ENCODE data around the gene SORCS2. TPM values are rescaled to one million over a fixed set of nuclear protein-coding genes. Genes with fewer than 3 reads are reported as not detected.

Gene SORCS2
- total RNA-seq, 2 donors from 2014 or later = 0.54 to 0.74 TPM

DNA sequence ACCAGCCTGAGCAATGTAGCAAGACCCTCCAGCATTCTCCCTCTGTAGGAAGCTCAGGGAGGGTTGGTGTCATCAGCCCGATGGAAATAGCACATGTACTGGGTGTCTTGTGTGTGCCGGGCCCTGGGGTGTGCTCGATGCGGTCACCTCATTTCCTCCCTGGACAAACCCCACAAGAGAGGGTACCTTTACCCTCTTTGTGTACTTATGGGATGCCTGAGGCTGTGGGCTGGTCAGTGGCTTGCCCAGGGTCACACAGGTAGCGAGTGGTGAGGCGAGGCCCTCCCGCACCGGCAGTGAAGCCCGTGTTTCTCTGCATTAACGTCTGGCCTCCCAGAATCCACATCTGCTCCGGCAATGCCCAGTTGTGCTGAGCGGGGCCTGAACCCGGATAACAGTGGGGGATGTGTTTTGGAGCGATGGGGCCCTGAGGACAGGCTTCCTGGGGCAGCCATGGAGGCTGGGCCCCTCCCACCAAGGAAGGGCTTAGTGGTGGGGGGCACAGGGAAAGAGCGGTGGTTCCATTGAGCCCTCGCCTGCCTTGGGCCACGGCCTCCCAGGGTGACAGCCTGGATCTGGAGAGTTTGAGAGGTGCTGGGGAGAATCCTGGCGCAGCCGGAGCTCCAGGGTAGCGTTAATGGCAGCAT lies 234.3 kb downstream of the SORCS2 start:
- no peak overlapping the region for H3K4me3 ChIP-seq
- DNase-seq = no peak

DNA sequence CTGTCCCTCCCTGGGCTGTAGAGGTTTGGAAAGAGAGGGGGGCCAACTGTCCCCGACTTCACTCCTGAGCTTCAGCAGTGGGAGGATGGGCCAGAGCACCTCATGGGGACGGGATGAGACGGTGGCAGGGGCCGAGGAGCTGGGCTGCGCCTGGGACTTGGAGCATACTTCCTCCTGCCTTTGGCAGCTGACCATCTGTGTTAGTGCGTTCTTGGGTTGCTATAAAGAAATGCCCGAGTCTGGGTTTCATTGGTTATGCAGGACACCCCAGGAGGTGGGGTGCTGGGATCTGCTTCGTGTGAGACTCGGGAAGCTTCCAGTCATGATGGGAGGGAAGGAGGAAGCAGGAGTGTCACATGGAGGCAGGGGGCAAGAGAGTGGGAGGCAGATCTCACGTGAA lies 235.0 kb downstream of the SORCS2 start:
- Histone ChIP-seq H3K27ac (no peak overlapping the region), H3K4me1 (no peaks in the 10 kb centered on the region), H3K9ac (ENCODE audit: low read depth in 2 of 2, low read length in 2 of 2) (no peak overlapping the region), H3K36me3 (no peaks in the 10 kb centered on the region), H3K27me3 (no peaks in the 10 kb centered on the region), H3K9me3 (no peaks in the 10 kb centered on the region), H3K4me3 (no peak overlapping the region)
- no peak for DNase-seq
- TF ChIP-seq, protein P1, sequence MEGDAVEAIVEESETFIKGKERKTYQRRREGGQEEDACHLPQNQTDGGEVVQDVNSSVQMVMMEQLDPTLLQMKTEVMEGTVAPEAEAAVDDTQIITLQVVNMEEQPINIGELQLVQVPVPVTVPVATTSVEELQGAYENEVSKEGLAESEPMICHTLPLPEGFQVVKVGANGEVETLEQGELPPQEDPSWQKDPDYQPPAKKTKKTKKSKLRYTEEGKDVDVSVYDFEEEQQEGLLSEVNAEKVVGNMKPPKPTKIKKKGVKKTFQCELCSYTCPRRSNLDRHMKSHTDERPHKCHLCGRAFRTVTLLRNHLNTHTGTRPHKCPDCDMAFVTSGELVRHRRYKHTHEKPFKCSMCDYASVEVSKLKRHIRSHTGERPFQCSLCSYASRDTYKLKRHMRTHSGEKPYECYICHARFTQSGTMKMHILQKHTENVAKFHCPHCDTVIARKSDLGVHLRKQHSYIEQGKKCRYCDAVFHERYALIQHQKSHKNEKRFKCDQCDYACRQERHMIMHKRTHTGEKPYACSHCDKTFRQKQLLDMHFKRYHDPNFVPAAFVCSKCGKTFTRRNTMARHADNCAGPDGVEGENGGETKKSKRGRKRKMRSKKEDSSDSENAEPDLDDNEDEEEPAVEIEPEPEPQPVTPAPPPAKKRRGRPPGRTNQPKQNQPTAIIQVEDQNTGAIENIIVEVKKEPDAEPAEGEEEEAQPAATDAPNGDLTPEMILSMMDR (IDR thresholded peaks at IDR 0.05) = no peak
- intact Hi-C loops (cut with DNase I) = no loop called here

More for the DNA sequence above, 234.3 kb downstream of the SORCS2 start:
- Histone ChIP-seq H3K27ac (no peak overlapping the region), H3K9me3 (no peaks in the 10 kb centered on the region), H3K27me3 (no peaks in the 10 kb centered on the region), H3K4me1 (no peaks in the 10 kb centered on the region), H3K36me3 (no peaks in the 10 kb centered on the region), H3K9ac (ENCODE audit: low read depth in 2 of 2, low read length in 2 of 2) (no peak overlapping the region)
- intact Hi-C loops (cut with DNase I) = no loop called here
- TF ChIP-seq, protein P1 (IDR thresholded peaks at IDR 0.05) = no peak

DNA sequence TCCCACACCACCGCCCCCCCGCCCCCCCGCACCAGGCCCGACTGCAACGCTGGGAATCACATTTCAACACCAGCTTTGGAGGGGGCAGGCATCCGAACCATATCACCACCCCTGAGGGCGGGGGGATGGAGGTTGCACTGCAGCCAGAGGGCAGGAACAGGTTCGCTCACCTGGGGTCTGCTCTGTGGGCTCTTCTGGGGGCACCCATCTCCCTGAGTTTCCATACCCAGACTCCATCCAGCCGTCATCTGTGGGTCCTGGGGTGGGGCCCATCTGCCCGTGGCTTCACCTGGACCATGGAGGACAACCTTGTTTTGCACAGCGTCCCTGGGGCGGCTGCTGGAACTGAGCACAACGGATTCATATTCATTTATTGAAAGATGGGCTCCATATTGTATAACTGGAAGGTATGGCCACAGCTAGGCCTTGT lies 235.5 kb downstream of the SORCS2 start:
- Histone ChIP-seq H3K36me3 (no peaks in the 10 kb centered on the region), H3K4me1 (no peaks in the 10 kb centered on the region), H3K9ac (ENCODE audit: low read depth in 2 of 2, low read length in 2 of 2) (no peak overlapping the region), H3K4me3 (no peak overlapping the region), H3K27ac (no peak overlapping the region), H3K27me3 (no peaks in the 10 kb centered on the region), H3K9me3 (no peaks in the 10 kb centered on the region)
- TF ChIP-seq, protein P1 (IDR thresholded peaks at IDR 0.05) = no peak
- DNase-seq = no peak
- intact Hi-C loops (cut with DNase I) = no loop called here

DNA sequence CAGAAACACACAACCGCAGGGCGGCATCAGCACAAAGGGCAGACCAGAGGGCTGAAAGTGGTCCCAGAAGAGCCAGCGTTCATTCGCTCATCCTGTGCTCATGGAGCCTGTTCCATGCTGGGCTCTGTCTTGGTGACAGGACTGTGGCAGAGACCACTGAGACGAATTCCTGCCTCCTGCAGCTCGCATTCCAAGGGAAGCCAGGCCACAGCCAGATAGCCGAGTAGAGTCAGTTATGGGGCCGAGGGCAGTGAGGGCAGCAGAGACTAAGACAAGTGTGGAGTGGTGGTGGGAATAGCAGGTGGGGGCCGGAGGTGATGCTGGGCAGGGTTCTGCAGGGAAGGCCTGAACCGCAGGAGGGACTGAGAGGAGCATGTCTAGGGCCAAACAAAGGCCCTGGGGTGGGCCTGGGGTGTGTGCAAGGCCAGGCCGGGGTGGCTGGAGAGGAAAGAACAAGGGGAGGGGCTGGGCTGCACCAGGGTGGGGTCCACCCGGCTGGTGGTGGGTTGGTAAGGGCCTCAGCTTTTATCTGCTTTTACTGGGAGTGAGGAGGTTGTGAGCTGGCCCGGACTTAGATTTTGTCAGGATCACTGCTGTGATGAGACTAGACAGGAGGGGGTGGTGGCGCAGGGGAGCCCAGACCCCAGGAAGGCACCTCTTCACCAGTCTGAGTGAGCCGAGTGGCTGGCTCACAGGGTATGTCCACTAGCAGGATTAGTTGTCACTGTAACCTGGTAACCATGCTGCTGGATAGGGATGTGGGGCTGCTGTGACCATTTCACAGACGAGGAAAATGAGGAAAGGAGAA lies 236.1 kb downstream of the SORCS2 start:
- DNase-seq = no peak
- Histone ChIP-seq H3K27ac (no peak overlapping the region), H3K36me3 (no peaks in the 10 kb centered on the region), H3K9me3 (no peaks in the 10 kb centered on the region), H3K9ac (ENCODE audit: low read depth in 2 of 2, low read length in 2 of 2) (no peak overlapping the region), H3K4me1 (no peaks in the 10 kb centered on the region), H3K4me3 (no peak overlapping the region), H3K27me3 (no peaks in the 10 kb centered on the region)
- TF ChIP-seq, protein P1 (IDR thresholded peaks at IDR 0.05) = no peak
- intact Hi-C loops (cut with DNase I) = no loop called here

DNA sequence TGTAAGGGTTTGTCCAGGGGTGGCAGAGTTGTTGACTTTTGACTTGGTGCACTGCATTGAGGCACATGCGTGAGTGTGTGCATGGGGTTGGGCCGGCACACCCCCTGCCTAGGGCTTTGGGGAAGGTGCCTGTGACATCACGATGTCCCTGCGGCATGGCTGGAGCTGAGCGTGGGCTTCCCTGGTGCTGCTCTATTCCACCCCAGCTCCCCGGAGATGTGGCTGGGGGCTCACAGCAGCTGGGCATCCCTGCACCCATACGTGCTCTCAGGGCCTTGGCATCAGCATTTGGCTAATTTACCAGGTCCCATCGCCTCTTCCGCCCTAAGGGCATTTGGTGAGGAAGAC lies 236.7 kb downstream of the SORCS2 start:
- Histone ChIP-seq H3K4me1 (no peaks in the 10 kb centered on the region), H3K4me3 (no peak overlapping the region), H3K27ac (no peak overlapping the region), H3K36me3 (no peaks in the 10 kb centered on the region), H3K9ac (ENCODE audit: low read depth in 2 of 2, low read length in 2 of 2) (no peak overlapping the region), H3K9me3 (no peaks in the 10 kb centered on the region), H3K27me3 (no peaks in the 10 kb centered on the region)
- DNase-seq = no peak
- TF ChIP-seq, protein P1 (IDR thresholded peaks at IDR 0.05) = no peak
- intact Hi-C loops (cut with DNase I) = no loop called here
